H9 (cell line): Measurements from ENCODE around the gene CEP112. TPM values are rescaled to one million over a fixed set of nuclear protein-coding genes. Genes with fewer than 3 reads are reported as not detected.

Source experiments
- DNase-seq: peaks from one replicate; pipeline ENCODE4 v3.0.0-alpha.2; 2017
- H2AFZ ChIP-seq: one replicate; pipeline ENCODE4 v1.6.1; 2013; ENCODE audit warnings: mild to moderate bottlenecking, low read length, control low read depth, moderate library complexity
- H2AK5ac ChIP-seq: 2 replicates; pipeline ENCODE4 v1.6.1; 2013; ENCODE audit warnings: low read length, control low read depth, mixed read lengths; ENCODE audit not compliant: insufficient read length
- H2BK120ac ChIP-seq: one replicate; pipeline ENCODE4 v1.6.1; 2013; ENCODE audit warnings: low read depth, mild to moderate bottlenecking, low read length, control low read depth, inconsistent platforms; ENCODE audit not compliant: poor library complexity, severe bottlenecking
- H2BK12ac ChIP-seq: 2 replicates; pipeline ENCODE4 v1.6.1; 2013; ENCODE audit warnings: low read length, control low read depth, mixed read lengths, low read depth; ENCODE audit not compliant: insufficient read length
- H2BK15ac ChIP-seq: 2 replicates; pipeline ENCODE4 v1.6.1; 2013; ENCODE audit warnings: low read depth, low read length, control low read depth
- H2BK20ac ChIP-seq: one replicate; pipeline ENCODE4 v1.6.1; 2013; ENCODE audit warnings: low read depth, mild to moderate bottlenecking, low read length, control low read depth, inconsistent platforms; ENCODE audit not compliant: poor library complexity, severe bottlenecking
- H2BK5ac ChIP-seq: 2 replicates; pipeline ENCODE4 v1.6.1; 2013; ENCODE audit warnings: low read length, control low read depth, mixed read lengths; ENCODE audit not compliant: insufficient read length
- H3K14ac ChIP-seq: 2 replicates; pipeline ENCODE4 v1.6.1; 2013; ENCODE audit warnings: low read length, control low read depth; ENCODE audit not compliant: insufficient read depth
- H3K18ac ChIP-seq: 2 replicates; pipeline ENCODE4 v1.6.1; 2013; ENCODE audit warnings: low read depth, mild to moderate bottlenecking, mixed read lengths, low read length, control low read depth; ENCODE audit not compliant: insufficient read length
- H3K23ac ChIP-seq: 2 replicates; pipeline ENCODE4 v1.6.1; 2013; ENCODE audit warnings: low read length, control low read depth, mixed read lengths, low read depth; ENCODE audit not compliant: insufficient read length
- H3K23me2 ChIP-seq: 2 replicates; pipeline ENCODE4 v1.6.1; 2013; ENCODE audit warnings: low read depth, mild to moderate bottlenecking, mixed read lengths, low read length, control low read depth; ENCODE audit not compliant: insufficient read length, poor library complexity, severe bottlenecking
- H3K27ac ChIP-seq: 2 replicates; pipeline ENCODE4 v1.5.1; 2013; ENCODE audit warnings: low read length, control low read depth, mixed read lengths, low read depth; ENCODE audit not compliant: insufficient read length
- H3K27me3 ChIP-seq: 2 replicates; pipeline ENCODE4 v1.6.1; 2013; ENCODE audit warnings: low read length, control low read depth, inconsistent platforms; ENCODE audit not compliant: insufficient read depth
- H3K4ac ChIP-seq: 2 replicates; pipeline ENCODE4 v1.6.1; 2013; ENCODE audit warnings: low read depth, mild to moderate bottlenecking, control low read depth, inconsistent platforms, low read length, moderate library complexity
- H3K4me1 ChIP-seq: 2 replicates; pipeline ENCODE4 v1.6.1; 2013; ENCODE audit warnings: low read length, control low read depth, inconsistent platforms; ENCODE audit not compliant: insufficient read depth
- H3K4me2 ChIP-seq: 2 replicates; pipeline ENCODE4 v1.6.1; 2013; ENCODE audit warnings: low read length, control low read depth, mixed read lengths; ENCODE audit not compliant: insufficient read length, insufficient read depth
- H3K56ac ChIP-seq: 2 replicates; pipeline ENCODE4 v1.6.1; 2013; ENCODE audit warnings: low read depth, mild to moderate bottlenecking, mixed read lengths, low read length, control low read depth; ENCODE audit not compliant: insufficient read length
- H3K79me1 ChIP-seq: 2 replicates; pipeline ENCODE4 v1.6.1; 2013; ENCODE audit warnings: low read depth, mild to moderate bottlenecking, moderate library complexity, low read length, control low read depth, inconsistent platforms; ENCODE audit not compliant: insufficient read depth, poor library complexity, severe bottlenecking
- H3K79me2 ChIP-seq: 2 replicates; pipeline ENCODE4 v1.6.1; 2013; ENCODE audit warnings: low read length, control low read depth, inconsistent platforms; ENCODE audit not compliant: insufficient read depth
- H3K9ac ChIP-seq: 2 replicates; pipeline ENCODE4 v1.6.1; 2013; ENCODE audit warnings: low read length, control low read depth, mixed read lengths; ENCODE audit not compliant: insufficient read length; ENCODE audit errors: extremely low read depth
- H3K9me3 ChIP-seq: one replicate; pipeline ENCODE4 v1.6.1; 2013; ENCODE audit warnings: low read depth, low read length, inconsistent platforms; ENCODE audit not compliant: control insufficient read depth
- H3T11ph ChIP-seq: one replicate; pipeline ENCODE4 v1.6.1; 2013; ENCODE audit warnings: mild to moderate bottlenecking, low read length, control low read depth, inconsistent platforms
- H4K20me1 ChIP-seq: one replicate; pipeline ENCODE4 v1.6.1; 2013; ENCODE audit not compliant: control insufficient read depth, insufficient read length, insufficient read depth
- H4K5ac ChIP-seq: 2 replicates; pipeline ENCODE4 v1.6.1; 2013; ENCODE audit warnings: low read depth, mild to moderate bottlenecking, mixed read lengths, low read length, control low read depth; ENCODE audit not compliant: insufficient read length
- H4K8ac ChIP-seq: replicated peaks from 2 replicates; pipeline ENCODE4 v1.6.1; 2013; ENCODE audit warnings: low read length, control low read depth, mixed read lengths, low read depth; ENCODE audit not compliant: insufficient read length
- H4K91ac ChIP-seq: 2 replicates; pipeline ENCODE4 v1.6.1; 2013; ENCODE audit warnings: low read depth, mild to moderate bottlenecking, moderate library complexity, mixed read lengths, low read length, control low read depth; ENCODE audit not compliant: insufficient read length
- H3K27ac Mint-ChIP-seq, 3 experiments: 2 replicates in 2 of 3; 3 replicates in 1 of 3; pipeline ENCODE4 v1.8.0; 2020 to 2021; ENCODE audit warnings: mixed read lengths in 3 of 3, mild to moderate bottlenecking in 1 of 3, moderate library complexity in 1 of 3
- H3K27me3 Mint-ChIP-seq: 2 replicates; pipeline ENCODE4 v1.8.0; 2021; ENCODE audit warnings: low read depth, mild to moderate bottlenecking, moderate library complexity, mixed read lengths
- H3K36me3 Mint-ChIP-seq, 3 experiments: 2 replicates in 2 of 3; 3 replicates in 1 of 3; pipeline ENCODE4 v1.8.0; 2020 to 2021; ENCODE audit warnings: low read depth in 3 of 3, mixed read lengths in 3 of 3; ENCODE audit not compliant: insufficient read depth in 1 of 3
- H3K4me1 Mint-ChIP-seq, 2 experiments: 2 replicates each; pipeline ENCODE4 v1.8.0; 2020; ENCODE audit warnings: mixed read lengths in 2 of 2
- H3K4me3 Mint-ChIP-seq, 2 experiments: 2 replicates in 1 of 2; 3 replicates in 1 of 2; pipeline ENCODE4 v1.8.0; 2020 to 2021; ENCODE audit warnings: mild to moderate bottlenecking in 2 of 2, mixed read lengths in 2 of 2, moderate library complexity in 1 of 2
- H3K9me3 Mint-ChIP-seq, 2 experiments: 2 replicates in 1 of 2; 3 replicates in 1 of 2; pipeline ENCODE4 v1.8.0; 2020; ENCODE audit warnings: mild to moderate bottlenecking in 2 of 2, mixed read lengths in 2 of 2, moderate library complexity in 1 of 2
- WGBS: extraction: QIAGEN DNeasy Blood & Tissue Kit; methylation state at CpG from one replicate; pipeline ENCODE4 v1.1.7; 2013; ENCODE audit warnings: missing lambda C conversion rate, low lambda C conversion rate, mixed read lengths; ENCODE audit not compliant: insufficient read length; ENCODE audit errors: extremely low coverage; 5-methylcytosine and 5-hydroxymethylcytosine counted together
- total RNA-seq: library from RNA; stranded (reverse); gene quantifications from 2 replicates; pipeline ENCODE4 v1.2.1, GENCODE V29; 2021
- TF ChIP-seq, protein P1 (sequence below): fragments of 200-600 bp; sonication (generic); conservative IDR thresholded peaks from 3 replicates; pipeline ENCODE4 v1.8.0; 2021; ENCODE audit warnings: antibody characterized with exemption, mild to moderate bottlenecking

The CEP112 gene
- total RNA-seq, 1 experiment from 2014 or later, result 5.4 TPM

DNA sequence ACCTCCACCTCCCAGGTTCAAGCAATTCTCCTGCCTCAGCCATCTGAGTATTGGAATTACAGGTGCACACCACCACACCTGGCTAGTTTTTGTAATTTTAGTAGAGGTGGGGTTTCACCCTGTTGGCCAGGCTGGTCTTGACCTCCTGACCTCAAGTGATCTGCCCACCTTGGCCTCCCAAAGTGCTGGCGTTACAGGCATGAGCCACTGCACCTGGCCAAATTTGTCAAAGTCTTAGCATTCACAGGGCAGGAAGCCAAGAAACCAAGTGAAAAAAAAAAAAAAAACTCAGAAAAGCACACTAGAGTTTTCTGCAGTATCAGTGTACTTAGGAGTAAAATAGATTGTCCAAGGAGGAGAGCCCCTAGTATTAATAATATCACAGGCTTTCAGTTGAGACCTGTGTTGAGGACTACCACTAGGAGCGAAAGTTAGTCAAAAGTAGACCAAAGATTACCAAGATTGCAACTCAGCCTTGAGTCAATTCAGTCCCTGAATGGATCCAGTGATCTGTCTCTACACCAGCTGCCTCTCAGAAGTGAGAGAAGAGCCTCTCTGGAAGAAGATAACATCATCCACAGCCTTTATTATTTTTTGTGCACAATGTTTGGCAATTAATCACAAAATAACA is 159.7 kb downstream of the CEP112 start:
- H3K9ac ChIP-seq, result no peak overlapping the region
- H2BK120ac ChIP-seq, result no peak overlapping the region
- H3T11ph ChIP-seq, result no peak overlapping the region
- Mint-ChIP-seq H3K36me3 (no peaks in the 10 kb centered on the region), H3K4me3 (no peak overlapping the region), H3K27me3 (no peaks in the 10 kb centered on the region), H3K9me3 (no peaks in the 10 kb centered on the region), H3K27ac (no peak overlapping the region), H3K4me1 (peaks cover under 1 to 2% of the 10 kb centered on the region in 2 experiments; a peak in 3 of 4 replicates)
- no peak for DNase-seq
- H2AFZ ChIP-seq, result no peak overlapping the region
- no peak overlapping the region for H2BK20ac ChIP-seq
- no peaks in the 10 kb centered on the region for H3K27me3 ChIP-seq
- no peak overlapping the region for H2AK5ac ChIP-seq
- H2BK5ac ChIP-seq, result no peak overlapping the region
- H3K4me1 ChIP-seq, result no peaks in the 10 kb centered on the region
- H2BK12ac ChIP-seq, result no peak overlapping the region
- no peak overlapping the region for H3K4ac ChIP-seq
- H3K27ac ChIP-seq, result no peak overlapping the region
- no peak overlapping the region for H2BK15ac ChIP-seq
- no peaks in the 10 kb centered on the region for H3K79me1 ChIP-seq
- H3K23me2 ChIP-seq, result no peaks in the 10 kb centered on the region
- no peaks in the 10 kb centered on the region for H3K9me3 ChIP-seq
- no peak overlapping the region for H3K18ac ChIP-seq
- no peak overlapping the region for H3K56ac ChIP-seq
- no CpG with 5 or more reads among the region's 2 CpGs for WGBS
- no peak overlapping the region for H4K8ac ChIP-seq
- H4K5ac ChIP-seq, result no peak overlapping the region
- H3K4me2 ChIP-seq, result no peak overlapping the region
- H3K79me2 ChIP-seq, result no peaks in the 10 kb centered on the region
- H3K14ac ChIP-seq, result no peak overlapping the region
- no peak overlapping the region for H3K23ac ChIP-seq
- no peak overlapping the region for H4K91ac ChIP-seq
- H4K20me1 ChIP-seq, result no peaks in the 10 kb centered on the region
- TF ChIP-seq, protein P1, sequence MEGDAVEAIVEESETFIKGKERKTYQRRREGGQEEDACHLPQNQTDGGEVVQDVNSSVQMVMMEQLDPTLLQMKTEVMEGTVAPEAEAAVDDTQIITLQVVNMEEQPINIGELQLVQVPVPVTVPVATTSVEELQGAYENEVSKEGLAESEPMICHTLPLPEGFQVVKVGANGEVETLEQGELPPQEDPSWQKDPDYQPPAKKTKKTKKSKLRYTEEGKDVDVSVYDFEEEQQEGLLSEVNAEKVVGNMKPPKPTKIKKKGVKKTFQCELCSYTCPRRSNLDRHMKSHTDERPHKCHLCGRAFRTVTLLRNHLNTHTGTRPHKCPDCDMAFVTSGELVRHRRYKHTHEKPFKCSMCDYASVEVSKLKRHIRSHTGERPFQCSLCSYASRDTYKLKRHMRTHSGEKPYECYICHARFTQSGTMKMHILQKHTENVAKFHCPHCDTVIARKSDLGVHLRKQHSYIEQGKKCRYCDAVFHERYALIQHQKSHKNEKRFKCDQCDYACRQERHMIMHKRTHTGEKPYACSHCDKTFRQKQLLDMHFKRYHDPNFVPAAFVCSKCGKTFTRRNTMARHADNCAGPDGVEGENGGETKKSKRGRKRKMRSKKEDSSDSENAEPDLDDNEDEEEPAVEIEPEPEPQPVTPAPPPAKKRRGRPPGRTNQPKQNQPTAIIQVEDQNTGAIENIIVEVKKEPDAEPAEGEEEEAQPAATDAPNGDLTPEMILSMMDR, result no peak
